ENCODE results near the gene TOR4A. TPM values are rescaled to one million over a fixed set of nuclear protein-coding genes. Genes with fewer than 3 reads are reported as not detected.
A peak's percentile ranks its signal among the peaks of the same experiment; 100 is the strongest.
"Not testable (repeated sequence)": the region's sequence is repeated elsewhere in the genome, so short reads cannot be mapped to it uniquely, and the experiment has no call there.

TOR4A gene
- total and polyA plus RNA-seq, 2 experiments from 2014 or later: 2.0 to 19.0 TPM

DNA sequence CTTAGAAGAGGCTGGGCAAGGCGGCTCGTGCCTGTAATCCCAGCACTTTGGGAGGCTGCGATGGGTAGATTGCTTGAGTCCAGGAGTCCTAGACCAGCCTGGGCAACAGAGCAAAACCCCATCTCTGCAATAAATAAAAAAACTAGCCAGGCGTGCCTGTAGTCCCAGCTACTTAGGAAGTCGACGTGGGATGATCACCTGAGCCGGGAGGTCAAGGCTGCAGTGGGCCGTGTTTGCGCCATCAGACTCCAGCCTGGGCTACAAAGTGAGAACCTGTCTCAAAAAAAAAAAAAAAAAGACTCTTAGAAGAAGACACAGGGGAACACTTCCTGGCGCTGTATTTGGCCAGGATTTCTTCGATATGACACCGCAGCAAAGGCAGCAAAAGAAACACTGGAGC is 48.3 kb downstream of the TOR4A start (continued):
- TF ChIP-seq, protein P1, sequence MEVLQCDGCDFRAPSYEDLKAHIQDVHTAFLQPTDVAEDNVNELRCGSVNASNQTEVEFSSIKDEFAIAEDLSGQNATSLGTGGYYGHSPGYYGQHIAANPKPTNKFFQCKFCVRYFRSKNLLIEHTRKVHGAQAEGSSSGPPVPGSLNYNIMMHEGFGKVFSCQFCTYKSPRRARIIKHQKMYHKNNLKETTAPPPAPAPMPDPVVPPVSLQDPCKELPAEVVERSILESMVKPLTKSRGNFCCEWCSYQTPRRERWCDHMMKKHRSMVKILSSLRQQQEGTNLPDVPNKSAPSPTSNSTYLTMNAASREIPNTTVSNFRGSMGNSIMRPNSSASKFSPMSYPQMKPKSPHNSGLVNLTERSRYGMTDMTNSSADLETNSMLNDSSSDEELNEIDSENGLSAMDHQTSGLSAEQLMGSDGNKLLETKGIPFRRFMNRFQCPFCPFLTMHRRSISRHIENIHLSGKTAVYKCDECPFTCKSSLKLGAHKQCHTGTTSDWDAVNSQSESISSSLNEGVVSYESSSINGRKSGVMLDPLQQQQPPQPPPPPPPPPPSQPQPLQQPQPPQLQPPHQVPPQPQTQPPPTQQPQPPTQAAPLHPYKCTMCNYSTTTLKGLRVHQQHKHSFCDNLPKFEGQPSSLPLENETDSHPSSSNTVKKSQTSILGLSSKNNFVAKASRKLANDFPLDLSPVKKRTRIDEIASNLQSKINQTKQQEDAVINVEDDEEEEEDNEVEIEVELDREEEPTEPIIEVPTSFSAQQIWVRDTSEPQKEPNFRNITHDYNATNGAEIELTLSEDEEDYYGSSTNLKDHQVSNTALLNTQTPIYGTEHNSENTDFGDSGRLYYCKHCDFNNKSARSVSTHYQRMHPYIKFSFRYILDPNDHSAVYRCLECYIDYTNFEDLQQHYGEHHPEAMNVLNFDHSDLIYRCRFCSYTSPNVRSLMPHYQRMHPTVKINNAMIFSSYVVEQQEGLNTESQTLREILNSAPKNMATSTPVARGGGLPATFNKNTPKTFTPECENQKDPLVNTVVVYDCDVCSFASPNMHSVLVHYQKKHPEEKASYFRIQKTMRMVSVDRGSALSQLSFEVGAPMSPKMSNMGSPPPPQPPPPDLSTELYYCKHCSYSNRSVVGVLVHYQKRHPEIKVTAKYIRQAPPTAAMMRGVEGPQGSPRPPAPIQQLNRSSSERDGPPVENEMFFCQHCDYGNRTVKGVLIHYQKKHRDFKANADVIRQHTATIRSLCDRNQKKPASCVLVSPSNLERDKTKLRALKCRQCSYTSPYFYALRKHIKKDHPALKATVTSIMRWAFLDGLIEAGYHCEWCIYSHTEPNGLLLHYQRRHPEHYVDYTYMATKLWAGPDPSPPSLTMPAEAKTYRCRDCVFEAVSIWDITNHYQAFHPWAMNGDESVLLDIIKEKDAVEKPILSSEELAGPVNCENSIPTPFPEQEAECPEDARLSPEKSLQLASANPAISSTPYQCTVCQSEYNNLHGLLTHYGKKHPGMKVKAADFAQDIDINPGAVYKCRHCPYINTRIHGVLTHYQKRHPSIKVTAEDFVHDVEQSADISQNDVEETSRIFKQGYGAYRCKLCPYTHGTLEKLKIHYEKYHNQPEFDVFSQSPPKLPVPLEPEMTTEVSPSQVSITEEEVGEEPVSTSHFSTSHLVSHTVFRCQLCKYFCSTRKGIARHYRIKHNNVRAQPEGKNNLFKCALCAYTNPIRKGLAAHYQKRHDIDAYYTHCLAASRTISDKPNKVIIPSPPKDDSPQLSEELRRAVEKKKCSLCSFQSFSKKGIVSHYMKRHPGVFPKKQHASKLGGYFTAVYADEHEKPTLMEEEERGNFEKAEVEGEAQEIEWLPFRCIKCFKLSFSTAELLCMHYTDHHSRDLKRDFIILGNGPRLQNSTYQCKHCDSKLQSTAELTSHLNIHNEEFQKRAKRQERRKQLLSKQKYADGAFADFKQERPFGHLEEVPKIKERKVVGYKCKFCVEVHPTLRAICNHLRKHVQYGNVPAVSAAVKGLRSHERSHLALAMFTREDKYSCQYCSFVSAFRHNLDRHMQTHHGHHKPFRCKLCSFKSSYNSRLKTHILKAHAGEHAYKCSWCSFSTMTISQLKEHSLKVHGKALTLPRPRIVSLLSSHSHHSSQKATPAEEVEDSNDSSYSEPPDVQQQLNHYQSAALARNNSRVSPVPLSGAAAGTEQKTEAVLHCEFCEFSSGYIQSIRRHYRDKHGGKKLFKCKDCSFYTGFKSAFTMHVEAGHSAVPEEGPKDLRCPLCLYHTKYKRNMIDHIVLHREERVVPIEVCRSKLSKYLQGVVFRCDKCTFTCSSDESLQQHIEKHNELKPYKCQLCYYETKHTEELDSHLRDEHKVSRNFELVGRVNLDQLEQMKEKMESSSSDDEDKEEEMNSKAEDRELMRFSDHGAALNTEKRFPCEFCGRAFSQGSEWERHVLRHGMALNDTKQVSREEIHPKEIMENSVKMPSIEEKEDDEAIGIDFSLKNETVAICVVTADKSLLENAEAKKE (CRISPR knock-in tag; IDR thresholded peaks at IDR 0.05): no peak
- TF ChIP-seq, protein P2, sequence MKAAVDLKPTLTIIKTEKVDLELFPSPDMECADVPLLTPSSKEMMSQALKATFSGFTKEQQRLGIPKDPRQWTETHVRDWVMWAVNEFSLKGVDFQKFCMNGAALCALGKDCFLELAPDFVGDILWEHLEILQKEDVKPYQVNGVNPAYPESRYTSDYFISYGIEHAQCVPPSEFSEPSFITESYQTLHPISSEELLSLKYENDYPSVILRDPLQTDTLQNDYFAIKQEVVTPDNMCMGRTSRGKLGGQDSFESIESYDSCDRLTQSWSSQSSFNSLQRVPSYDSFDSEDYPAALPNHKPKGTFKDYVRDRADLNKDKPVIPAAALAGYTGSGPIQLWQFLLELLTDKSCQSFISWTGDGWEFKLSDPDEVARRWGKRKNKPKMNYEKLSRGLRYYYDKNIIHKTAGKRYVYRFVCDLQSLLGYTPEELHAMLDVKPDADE (IDR thresholded peaks at IDR 0.05): no peak
- TF ChIP-seq STAT1 (IDR thresholded peaks at IDR 0.05; ENCODE audit: unreplicated experiment): no peak
- TF ChIP-seq ZNF114 (CRISPR knock-in tag; IDR thresholded peaks at IDR 0.05): no peak
- TF ChIP-seq EZH2 (IDR thresholded peaks at IDR 0.05; ENCODE audit: low read depth, unreplicated experiment): no peak
- no peak for TF ChIP-seq JUNB (IDR thresholded peaks at IDR 0.05; ENCODE audit: unreplicated experiment)
- no peak for TF ChIP-seq POLR2AphosphoS5 (IDR thresholded peaks at IDR 0.05; ENCODE audit: low read depth)
- no peak for TF ChIP-seq EZH2phosphoT487 (IDR thresholded peaks at IDR 0.05; ENCODE audit: unreplicated experiment)
- no peak for TF ChIP-seq NANOG (IDR thresholded peaks at IDR 0.05; ENCODE audit: borderline replicate concordance)

DNA sequence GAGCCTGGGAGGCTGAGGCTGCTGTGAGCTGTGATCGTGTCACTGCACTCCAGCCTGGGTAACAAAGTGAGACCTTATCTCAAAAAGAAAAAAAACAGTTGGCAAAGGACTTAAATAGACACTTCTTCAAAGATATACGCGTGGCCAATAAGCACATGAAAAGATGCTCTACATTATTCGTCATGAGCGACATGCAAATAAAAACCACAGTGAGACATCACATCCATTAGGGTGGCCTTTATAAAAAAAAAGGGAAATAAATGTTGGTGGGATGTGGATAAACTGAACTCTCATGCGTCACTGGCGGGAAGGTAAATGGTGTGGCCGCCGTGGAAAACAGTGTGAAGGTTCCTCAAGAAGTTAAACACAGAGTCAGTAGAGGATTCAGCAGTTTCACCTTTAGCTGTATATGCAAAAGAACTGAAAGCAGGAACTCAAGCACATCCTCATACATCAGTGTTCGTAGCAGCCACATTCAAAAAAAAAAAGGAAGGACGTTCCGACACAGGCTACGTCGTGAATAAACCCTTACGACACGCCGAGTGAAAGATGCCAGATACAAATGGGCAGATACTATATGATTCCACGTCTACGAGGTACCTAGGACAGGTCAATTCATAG is 49.0 kb downstream of the TOR4A start:
- Mint-ChIP-seq H3K4me1 (no peaks in the 10 kb centered on the region; the same call in 2 of the 3 replicates), H3K27ac (no peak overlapping the region), H3K4me3 (no peak overlapping the region), H3K9me3 (peaks cover 30% of the 10 kb centered on the region), H3K36me3 (ENCODE audit: low read depth) (peaks cover 15% of the 10 kb centered on the region), H3K27me3 (ENCODE audit: insufficient read depth, low read depth, poor library complexity) (peaks cover 19% of the 10 kb centered on the region)
- no peaks in the 10 kb centered on the region for H3F3A ChIP-seq (replicated peaks; ENCODE audit: low read depth)
- no peak for ATAC-seq
- TF ChIP-seq STAT1 (IDR thresholded peaks at IDR 0.05; ENCODE audit: unreplicated experiment) (no peak), CREB1 (CRISPR knock-in tag; IDR thresholded peaks at IDR 0.05; ENCODE audit: low read depth) (no peak), ZNF114 (CRISPR knock-in tag; IDR thresholded peaks at IDR 0.05) (no peak)
- TF ChIP-seq, protein P2 (IDR thresholded peaks at IDR 0.05): no peak
- no peak overlapping the region for H3K4me2 ChIP-seq
- H3K79me2 ChIP-seq (replicated peaks; ENCODE audit: insufficient read depth): no peaks in the 10 kb centered on the region
- no peaks in the 10 kb centered on the region for H3K4me1 ChIP-seq (ENCODE audit: insufficient read depth)
- DNase-seq (ENCODE audit: low spot score): no peak
- H3K27me3 ChIP-seq (ENCODE audit: insufficient read depth): no peaks in the 10 kb centered on the region
- no peak overlapping the region for H3K4me3 ChIP-seq
- no peak overlapping the region for H3K27ac ChIP-seq (ENCODE audit: low read depth)
- no peaks in the 10 kb centered on the region for H4K20me1 ChIP-seq (replicated peaks; ENCODE audit: insufficient read depth)
- H3K36me3 ChIP-seq (ENCODE audit: insufficient read depth): no peaks in the 10 kb centered on the region
- no peaks in the 10 kb centered on the region for H3K9me2 ChIP-seq (ENCODE audit: insufficient read depth)
- H2AFZ ChIP-seq: no peak overlapping the region

DNA sequence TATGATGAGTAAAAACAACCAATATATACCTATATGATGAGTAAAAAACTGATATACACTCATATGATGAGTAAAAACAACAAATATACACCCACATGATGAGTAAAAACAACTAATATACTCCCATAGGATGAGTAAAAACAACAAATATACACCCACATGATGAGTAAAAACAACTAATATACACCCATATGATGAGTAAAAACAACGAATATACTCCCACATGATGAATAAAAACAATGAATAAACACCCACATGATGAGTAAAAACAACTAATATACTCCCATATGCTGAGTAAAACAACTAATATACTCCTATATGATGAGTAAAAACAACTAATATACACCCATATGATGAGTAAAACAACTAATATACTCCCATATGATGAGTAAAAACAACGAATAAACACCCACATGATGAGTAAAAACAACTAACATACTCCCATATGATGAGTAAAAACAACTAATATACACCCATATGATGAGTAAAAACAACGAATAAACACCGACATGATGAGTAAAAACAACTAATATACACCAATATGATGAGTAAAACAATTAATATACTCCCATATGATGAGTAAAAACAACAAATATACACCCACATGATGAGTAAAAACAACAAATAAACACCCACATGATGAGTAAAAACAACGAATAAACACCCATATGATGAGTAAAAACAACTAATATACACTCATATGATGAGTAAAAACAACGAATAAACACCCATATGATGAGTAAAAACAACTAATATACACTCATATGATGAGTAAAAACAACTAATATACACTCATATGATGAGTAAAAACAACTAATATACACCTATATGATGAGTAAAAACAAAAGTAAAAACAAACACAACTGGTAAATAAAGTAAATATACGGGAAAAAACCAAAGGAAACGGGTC is 50.4 kb downstream of the TOR4A start:
- H3K27ac Mint-ChIP-seq; H3K4me1 ChIP-seq (ENCODE audit: insufficient read depth); H3K36me3 ChIP-seq (ENCODE audit: insufficient read depth); H3K27ac ChIP-seq (ENCODE audit: low read depth); ATAC-seq; DNase-seq (ENCODE audit: low spot score); H3K9me2 ChIP-seq (ENCODE audit: insufficient read depth); H4K20me1 ChIP-seq (replicated peaks; ENCODE audit: insufficient read depth); H3F3A ChIP-seq (replicated peaks; ENCODE audit: low read depth); H3K79me2 ChIP-seq (replicated peaks; ENCODE audit: insufficient read depth); H3K4me2 ChIP-seq; H2AFZ ChIP-seq; H3K27me3 ChIP-seq (ENCODE audit: insufficient read depth); H3K4me1 Mint-ChIP-seq; H3K4me3 ChIP-seq: not testable (repeated sequence)
- peaks cover 19% of the 10 kb centered on the region for H3K36me3 Mint-ChIP-seq (ENCODE audit: low read depth)
- peaks cover 36% of the 10 kb centered on the region for H3K9me3 Mint-ChIP-seq
- H3K4me3 Mint-ChIP-seq: peak overlapping the region; percentile 29; the same call in 1 of the 3 replicates
- H3K27me3 Mint-ChIP-seq (ENCODE audit: insufficient read depth, low read depth, poor library complexity): peaks cover 22% of the 10 kb centered on the region

Measured in GM23338 (cell line).